KOPT-K1 (cell line): ENCODE measurements around the gene TMEM86B.

Experiments
- H3K27ac ChIP-seq: fragments of 200-600 bp; sonication (generic); 2 replicates; pipeline ENCODE4 v1.5.1; 2016; ENCODE audit warnings: antibody characterized with exemption, mild to moderate bottlenecking, low read depth, low read length; ENCODE audit not compliant: poor library complexity, severe bottlenecking
- H3K36me3 ChIP-seq: fragments of 200-600 bp; sonication (generic); 2 replicates; pipeline ENCODE4 v1.5.1; 2017; ENCODE audit warnings: antibody characterized with exemption, mild to moderate bottlenecking, low read length, moderate library complexity; ENCODE audit not compliant: insufficient read depth
- H3K9me3 ChIP-seq: fragments of 200-600 bp; sonication (generic); 2 replicates; pipeline ENCODE4 v1.5.1; 2017; ENCODE audit warnings: antibody characterized with exemption, low read length, mild to moderate bottlenecking; ENCODE audit not compliant: insufficient read depth, poor library complexity, severe bottlenecking

Gene TMEM86B

GRCh38 chr19:55251341-55252081 is 22.9 kb upstream of the TMEM86B start:
- H3K9me3 ChIP-seq, result no peaks in the 10 kb centered on the region
- H3K27ac ChIP-seq, result peak overlapping the region; percentile 26
- peaks cover 68% of the 10 kb centered on the region for H3K36me3 ChIP-seq

GRCh38 chr19:55250262-55251036 is 21.9 kb upstream of the TMEM86B start:
- H3K27ac ChIP-seq, result peak overlapping the region; percentile 26
- H3K36me3 ChIP-seq, result peaks cover 79% of the 10 kb centered on the region
- no peaks in the 10 kb centered on the region for H3K9me3 ChIP-seq

- H3K9me3 ChIP-seq, result no peaks in the 10 kb centered on the region
- peaks cover 85% of the 10 kb centered on the region for H3K36me3 ChIP-seq
- H3K27ac ChIP-seq, result no peak overlapping the region
These were observed 21.3 kb upstream of the TMEM86B start for GRCh38 chr19:55249841-55250240.

GRCh38 chr19:55248704-55249103 is 20.1 kb upstream of the TMEM86B start:
- no peaks in the 10 kb centered on the region for H3K9me3 ChIP-seq
- peaks cover 96% of the 10 kb centered on the region for H3K36me3 ChIP-seq

DNA sequence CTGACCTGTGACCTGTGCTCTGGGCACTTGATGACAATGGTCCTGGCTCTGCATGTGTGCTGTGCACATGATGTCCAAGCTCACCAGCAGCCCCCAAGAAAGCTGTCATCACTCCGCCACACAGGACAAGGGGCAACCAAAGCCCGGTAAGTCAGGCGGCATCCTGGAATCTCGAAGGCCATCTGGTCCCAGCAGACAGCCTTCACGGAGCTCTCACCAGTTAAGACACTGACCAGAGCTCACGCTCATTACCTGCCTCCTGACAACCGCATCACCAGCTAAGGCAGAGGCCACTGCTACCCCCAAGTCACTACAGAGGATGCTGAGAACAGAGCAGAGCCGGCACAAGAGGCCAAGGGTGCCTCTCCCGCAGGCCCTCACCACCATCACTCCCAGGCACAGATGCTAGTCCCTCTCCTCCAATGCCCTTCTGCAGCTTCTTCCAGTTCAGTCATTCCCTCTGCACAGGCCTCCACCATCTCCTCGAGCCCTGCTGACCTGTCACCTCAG is 19.7 kb upstream of the TMEM86B start:
- Histone ChIP-seq H3K36me3 (peaks cover 99% of the 10 kb centered on the region), H3K27ac (no peak overlapping the region)

More at GRCh38 chr19:55248704-55249103, 20.1 kb upstream of the TMEM86B start:
- H3K27ac ChIP-seq, result no peak overlapping the region

GRCh38 chr19:55247621-55248099 is 19.1 kb upstream of the TMEM86B start:
- Histone ChIP-seq H3K27ac (no peak overlapping the region), H3K9me3 (no peaks in the 10 kb centered on the region), H3K36me3 (peaks cover 99% of the 10 kb centered on the region)

More for the DNA sequence above, 19.7 kb upstream of the TMEM86B start:
- no peaks in the 10 kb centered on the region for H3K9me3 ChIP-seq

DNA sequence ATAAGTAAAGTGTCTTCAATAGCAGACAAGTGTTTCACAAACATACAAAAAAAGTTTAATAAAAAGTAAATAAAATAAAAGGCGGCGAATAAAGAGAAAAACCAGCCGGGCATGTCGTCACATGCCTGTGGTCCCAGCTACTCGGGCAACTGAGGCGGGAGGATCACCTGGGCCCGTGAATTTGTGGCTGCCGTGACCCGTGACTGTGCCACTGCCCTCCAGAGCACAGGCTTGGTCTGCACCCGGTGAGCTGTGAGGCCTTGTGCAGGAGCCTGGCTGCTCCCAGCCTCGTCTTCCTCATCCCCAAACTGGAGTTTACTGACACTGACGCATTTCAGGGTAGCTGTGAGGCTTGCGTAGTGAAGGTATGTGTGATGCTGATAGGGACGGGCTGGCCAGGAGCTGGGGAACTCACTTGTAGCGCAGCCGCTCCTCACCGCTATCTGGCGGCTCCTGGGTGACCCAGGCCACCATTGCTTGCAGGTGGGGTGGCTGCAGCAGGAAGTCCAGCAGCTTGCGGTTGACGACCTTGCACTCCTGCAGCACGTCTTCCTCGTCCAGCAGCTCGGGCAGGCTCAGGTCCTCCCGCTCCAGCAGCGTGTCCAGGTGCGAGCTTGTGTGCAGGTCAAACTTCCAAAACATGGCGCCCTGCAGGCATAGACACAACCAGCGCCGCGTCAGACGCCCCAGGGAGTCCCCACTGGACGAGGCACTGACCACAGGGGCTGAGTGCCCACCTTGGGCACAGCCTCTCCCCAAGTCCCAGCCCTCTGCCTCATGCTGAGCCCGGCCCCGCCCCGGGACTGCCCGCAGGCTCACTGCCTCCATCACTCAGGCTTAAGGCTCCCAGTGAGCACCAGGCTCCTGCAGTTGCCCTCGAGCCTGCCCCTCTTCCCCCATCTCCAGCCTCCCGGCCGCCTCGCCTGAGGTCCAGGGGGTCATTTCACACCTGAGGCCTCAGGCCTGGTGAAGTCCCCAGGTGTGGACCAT is 18.2 kb upstream of the TMEM86B start:
- H3K27ac ChIP-seq, result no peak overlapping the region
- peaks cover 100% of the 10 kb centered on the region for H3K36me3 ChIP-seq

GRCh38 chr19:55245236-55245904 is 16.8 kb upstream of the TMEM86B start:
- Histone ChIP-seq H3K27ac (no peak overlapping the region), H3K9me3 (no peaks in the 10 kb centered on the region), H3K36me3 (peaks cover 100% of the 10 kb centered on the region)

More for the DNA sequence above, 18.2 kb upstream of the TMEM86B start:
- H3K9me3 ChIP-seq, result no peaks in the 10 kb centered on the region

DNA sequence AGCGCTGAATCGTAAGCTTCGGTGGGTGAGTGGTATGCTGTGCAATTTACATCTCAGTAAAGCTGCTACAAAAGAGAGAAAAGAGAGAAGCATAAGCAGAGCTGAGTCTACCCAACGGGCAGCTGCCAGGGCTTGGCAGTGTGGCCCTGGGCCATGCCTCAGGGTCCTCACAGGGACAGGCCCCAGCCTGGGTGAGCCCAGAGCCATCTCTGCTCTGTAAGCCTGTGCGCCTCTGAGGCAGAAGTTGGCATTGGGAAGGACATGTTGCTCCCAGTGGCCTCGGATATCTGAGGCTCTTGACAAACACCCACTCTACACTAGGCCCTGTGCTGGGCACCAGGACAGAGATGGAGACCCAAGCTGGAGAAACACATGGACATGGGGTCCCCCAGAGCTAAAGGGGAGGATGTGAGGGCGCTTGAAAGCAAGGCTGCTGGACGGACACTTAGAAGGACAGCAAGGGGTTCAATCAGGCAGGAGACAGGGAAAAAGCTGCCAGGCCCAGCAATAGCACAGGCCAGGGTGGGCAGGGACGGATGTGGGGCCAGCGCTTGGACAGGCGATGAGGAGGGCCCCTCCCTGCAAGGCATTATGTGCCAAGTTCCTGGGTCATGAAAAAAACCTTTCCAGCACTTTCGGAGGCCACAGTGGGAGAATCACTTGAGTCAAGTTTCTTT is 15.6 kb upstream of the TMEM86B start:
- H3K27ac ChIP-seq, result no peak overlapping the region
- peaks cover 100% of the 10 kb centered on the region for H3K36me3 ChIP-seq
- H3K9me3 ChIP-seq, result no peaks in the 10 kb centered on the region

GRCh38 chr19:55242517-55242916 is 14.0 kb upstream of the TMEM86B start:
- H3K36me3 ChIP-seq, result peaks cover 100% of the 10 kb centered on the region
- H3K9me3 ChIP-seq, result no peaks in the 10 kb centered on the region
- H3K27ac ChIP-seq, result no peak overlapping the region

DNA sequence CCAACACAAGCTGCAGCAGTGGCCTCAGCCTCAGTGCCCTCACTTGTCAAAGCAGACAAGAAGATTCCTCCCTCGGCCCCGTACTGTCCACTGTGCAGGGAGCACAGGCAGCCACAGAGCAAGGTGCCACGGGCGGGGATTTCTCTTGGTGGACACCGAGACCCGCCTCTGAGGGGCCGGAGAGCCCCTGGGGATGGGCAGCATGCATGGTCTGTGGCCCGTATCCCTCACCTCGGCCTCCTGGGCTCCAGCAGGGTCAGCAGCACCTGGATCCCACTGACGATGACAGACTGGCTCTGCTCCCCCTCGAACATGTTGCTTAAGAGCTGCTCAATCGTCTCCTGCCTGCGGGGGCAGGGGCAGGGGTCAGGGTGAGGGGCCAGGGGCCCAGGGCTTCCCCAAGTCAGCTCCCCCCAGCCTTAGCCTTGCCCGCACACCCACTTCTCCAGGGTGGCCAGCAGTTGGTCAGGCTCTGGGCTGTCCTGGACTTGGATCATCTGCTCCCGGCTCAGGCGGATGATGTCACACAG is 13.4 kb upstream of the TMEM86B start:
- Histone ChIP-seq H3K9me3 (no peaks in the 10 kb centered on the region), H3K27ac (no peak overlapping the region), H3K36me3 (peaks cover 100% of the 10 kb centered on the region)

DNA sequence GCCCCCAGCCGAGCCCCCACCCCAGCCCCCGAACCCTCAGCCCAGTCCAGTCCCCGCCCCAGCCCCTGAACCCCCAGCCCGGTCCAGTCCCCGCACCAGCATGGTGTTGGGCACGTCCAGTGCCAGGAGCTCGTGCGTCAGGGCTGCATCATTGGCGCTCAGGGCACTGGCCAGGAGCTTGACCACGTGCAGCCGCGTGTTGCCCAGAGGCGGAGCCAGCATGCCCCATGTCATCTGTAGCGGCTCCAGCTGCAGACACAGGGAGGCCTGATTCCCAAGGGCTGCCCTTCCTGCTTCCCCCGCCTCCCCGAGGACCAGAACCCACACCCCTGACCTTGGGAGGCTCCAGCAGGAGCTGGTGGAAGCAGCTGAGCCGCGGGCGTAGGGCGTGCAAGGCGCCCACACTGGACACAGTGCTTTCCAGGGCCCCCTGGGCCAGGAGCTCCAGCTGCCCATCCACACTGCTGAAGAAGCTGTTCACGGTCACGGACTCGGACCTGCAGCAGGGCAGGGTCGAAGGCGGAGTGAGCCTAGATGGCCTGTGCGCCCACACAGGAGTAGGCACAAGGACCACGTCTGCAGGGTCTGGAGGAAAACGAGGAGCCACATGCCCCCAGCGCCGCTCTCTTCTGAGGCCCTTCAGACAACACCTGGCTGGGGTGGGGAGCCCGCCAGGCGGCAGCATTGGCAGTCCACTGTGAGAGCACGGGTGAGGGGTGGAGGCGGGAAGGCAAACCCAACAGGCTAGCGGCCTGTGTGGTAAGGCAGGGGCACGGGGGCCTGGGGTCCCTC is 12.8 kb upstream of the TMEM86B start:
- Histone ChIP-seq H3K9me3 (no peaks in the 10 kb centered on the region), H3K27ac (no peak overlapping the region), H3K36me3 (peaks cover 100% of the 10 kb centered on the region)

DNA sequence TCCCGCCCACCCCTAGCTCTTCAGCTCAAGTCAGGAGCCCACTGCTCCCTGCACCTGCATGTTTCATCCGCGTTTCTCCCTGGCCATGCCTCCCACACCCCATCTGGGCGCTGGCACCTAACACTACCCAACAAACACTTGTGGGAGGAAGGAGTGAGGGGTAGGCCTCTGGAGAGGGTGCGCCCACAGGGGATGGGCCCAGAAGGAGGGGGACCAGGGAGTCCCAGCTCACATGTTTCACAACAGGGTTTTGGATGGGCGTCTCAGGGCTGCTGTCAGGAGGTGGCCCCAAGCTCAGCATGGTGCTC is 12.1 kb upstream of the TMEM86B start:
- Histone ChIP-seq H3K36me3 (peaks cover 100% of the 10 kb centered on the region), H3K27ac (no peak overlapping the region), H3K9me3 (no peaks in the 10 kb centered on the region)
